Tibial nerve (tissue), 3 donors: Measurements from ENCODE around the gene FAM181B.

Experiments used
- POLR2A ChIP-seq, 2 donors: fragments of 450-650 bp; IDR thresholded peaks; one replicate each; pipeline ENCODE4 v1.6.1; 2017; ENCODE audit warnings: antibody characterized with exemption in 2 of 2, mild to moderate bottlenecking in 2 of 2, moderate library complexity in 2 of 2
- TF ChIP-seq, protein P1 (sequence below), 5 experiments: fragments of 200-600 bp in 3 of 5; fragments of 450-650 bp in 2 of 5; sonication (generic) in 3 of 5; IDR thresholded peaks; one replicate each; pipeline ENCODE4 v1.5.1; 2016 to 2019; ENCODE audit warnings: antibody characterized with exemption in 5 of 5, mild to moderate bottlenecking in 3 of 5, moderate library complexity in 2 of 5

DNA sequence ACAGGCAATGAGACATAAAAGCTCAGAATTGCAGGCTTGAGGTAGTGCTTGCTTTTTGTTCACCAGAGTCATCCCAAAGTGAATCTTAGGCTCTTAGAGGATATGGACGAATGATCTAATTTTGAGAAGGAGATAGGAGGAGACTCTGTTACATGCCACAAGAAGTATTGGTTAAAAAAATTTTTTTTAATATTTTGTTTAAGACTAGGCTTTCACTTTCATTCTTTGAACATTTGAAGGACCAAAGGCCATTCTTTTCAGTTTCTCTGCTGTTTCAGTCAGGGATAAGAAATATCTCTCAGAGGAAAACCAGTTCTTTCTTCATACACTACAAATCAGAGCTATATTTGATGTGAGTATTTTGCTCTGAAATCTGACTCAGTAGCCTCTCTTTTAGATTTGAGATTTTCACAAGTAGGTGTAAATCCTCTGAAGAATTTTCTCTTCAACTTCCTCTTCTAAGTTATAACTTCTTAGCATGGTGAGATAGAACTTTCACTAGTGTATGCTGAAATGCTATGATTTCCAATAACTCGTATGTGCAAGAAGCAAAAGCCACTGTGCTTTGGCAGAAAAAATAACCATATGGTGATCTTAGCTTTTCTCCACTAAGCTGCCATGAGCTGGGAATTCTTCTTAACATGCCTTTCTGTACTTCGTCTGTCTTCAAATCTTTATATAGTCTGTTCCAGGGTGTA is 24.1 kb upstream of the FAM181B start:
- TF ChIP-seq POLR2A (IDR thresholded peaks at IDR 0.05), result no peak
- TF ChIP-seq, protein P1, sequence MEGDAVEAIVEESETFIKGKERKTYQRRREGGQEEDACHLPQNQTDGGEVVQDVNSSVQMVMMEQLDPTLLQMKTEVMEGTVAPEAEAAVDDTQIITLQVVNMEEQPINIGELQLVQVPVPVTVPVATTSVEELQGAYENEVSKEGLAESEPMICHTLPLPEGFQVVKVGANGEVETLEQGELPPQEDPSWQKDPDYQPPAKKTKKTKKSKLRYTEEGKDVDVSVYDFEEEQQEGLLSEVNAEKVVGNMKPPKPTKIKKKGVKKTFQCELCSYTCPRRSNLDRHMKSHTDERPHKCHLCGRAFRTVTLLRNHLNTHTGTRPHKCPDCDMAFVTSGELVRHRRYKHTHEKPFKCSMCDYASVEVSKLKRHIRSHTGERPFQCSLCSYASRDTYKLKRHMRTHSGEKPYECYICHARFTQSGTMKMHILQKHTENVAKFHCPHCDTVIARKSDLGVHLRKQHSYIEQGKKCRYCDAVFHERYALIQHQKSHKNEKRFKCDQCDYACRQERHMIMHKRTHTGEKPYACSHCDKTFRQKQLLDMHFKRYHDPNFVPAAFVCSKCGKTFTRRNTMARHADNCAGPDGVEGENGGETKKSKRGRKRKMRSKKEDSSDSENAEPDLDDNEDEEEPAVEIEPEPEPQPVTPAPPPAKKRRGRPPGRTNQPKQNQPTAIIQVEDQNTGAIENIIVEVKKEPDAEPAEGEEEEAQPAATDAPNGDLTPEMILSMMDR (IDR thresholded peaks at IDR 0.05), result no peak
